Loucy (cell line): ENCODE results near the gene NAP1L1.

Experiments
- EZH2phosphoT487 ChIP-seq: fragments of 200-600 bp; IDR thresholded peaks from 2 replicates; pipeline ENCODE4 v1.6.1; 2018; ENCODE audit warnings: antibody characterized with exemption, mild to moderate bottlenecking, moderate library complexity, borderline replicate concordance
- TF ChIP-seq, protein P1 (sequence below): fragments of 200-600 bp; sonication (generic); conservative IDR thresholded peaks from 2 replicates; pipeline ENCODE4 v1.5.1; 2014; ENCODE audit warnings: mild to moderate bottlenecking, antibody characterized with exemption, low read length

DNA sequence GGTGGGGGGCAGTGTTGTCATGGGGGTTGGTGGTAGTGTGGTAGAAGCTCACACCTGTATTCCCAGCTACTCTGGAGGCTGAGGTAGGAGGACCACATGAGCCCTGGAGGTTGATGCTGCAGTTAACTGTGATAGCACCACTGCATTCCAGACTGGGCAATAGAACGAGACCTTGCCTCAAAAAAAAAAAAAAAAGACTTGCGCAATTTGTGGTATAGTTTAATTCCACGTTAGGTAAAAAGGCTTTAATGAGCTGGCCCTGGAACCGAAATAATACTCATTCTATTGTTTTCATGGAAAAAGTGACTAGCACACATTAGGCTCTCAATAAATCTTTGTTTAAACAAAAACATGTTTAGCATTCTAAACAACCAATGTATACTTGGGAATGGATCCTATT lies 25.4 kb upstream of the NAP1L1 start:
- TF ChIP-seq, protein P1, sequence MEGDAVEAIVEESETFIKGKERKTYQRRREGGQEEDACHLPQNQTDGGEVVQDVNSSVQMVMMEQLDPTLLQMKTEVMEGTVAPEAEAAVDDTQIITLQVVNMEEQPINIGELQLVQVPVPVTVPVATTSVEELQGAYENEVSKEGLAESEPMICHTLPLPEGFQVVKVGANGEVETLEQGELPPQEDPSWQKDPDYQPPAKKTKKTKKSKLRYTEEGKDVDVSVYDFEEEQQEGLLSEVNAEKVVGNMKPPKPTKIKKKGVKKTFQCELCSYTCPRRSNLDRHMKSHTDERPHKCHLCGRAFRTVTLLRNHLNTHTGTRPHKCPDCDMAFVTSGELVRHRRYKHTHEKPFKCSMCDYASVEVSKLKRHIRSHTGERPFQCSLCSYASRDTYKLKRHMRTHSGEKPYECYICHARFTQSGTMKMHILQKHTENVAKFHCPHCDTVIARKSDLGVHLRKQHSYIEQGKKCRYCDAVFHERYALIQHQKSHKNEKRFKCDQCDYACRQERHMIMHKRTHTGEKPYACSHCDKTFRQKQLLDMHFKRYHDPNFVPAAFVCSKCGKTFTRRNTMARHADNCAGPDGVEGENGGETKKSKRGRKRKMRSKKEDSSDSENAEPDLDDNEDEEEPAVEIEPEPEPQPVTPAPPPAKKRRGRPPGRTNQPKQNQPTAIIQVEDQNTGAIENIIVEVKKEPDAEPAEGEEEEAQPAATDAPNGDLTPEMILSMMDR: no peak
- no peak for TF ChIP-seq EZH2phosphoT487
